HEK293T (cell line): Measurements from ENCODE around the gene BRPF1.

Source experiments
- CTCF ChIA-PET: fragments of 350-600 bp; formaldehyde crosslinking; extraction: SDS; loops from one replicate; lab custom pipeline; 2021; ENCODE audit warnings: antibody characterized with exemption, inconsistent platforms; lab: Yijun Ruan, JAX
- POLR2A ChIA-PET: fragments of 350-600 bp; formaldehyde crosslinking; extraction: SDS; loops from one replicate; lab custom pipeline; 2020; ENCODE audit warnings: antibody characterized with exemption, inconsistent platforms; lab: Yijun Ruan, JAX
- DNase-seq: peaks from one replicate; pipeline ENCODE4 v3.0.0; 2012; ENCODE audit warnings: mixed read lengths; ENCODE audit errors: extremely low spot score
- ARNT ChIP-seq: fragments of 450-650 bp; IDR thresholded peaks from 2 replicates; pipeline ENCODE4 v1.6.1; 2017; ENCODE audit warnings: mild to moderate bottlenecking
- BHLHE40 ChIP-seq: fragments of 450-650 bp; IDR thresholded peaks from 2 replicates; pipeline ENCODE4 v1.6.1; 2016; ENCODE audit warnings: mild to moderate bottlenecking, moderate library complexity, borderline replicate concordance
- CTBP1 ChIP-seq: fragments of 450-650 bp; IDR thresholded peaks from 2 replicates; pipeline ENCODE4 v1.6.1; 2016; ENCODE audit warnings: borderline replicate concordance
- ELF4 ChIP-seq: fragments of 450-650 bp; IDR thresholded peaks from 2 replicates; pipeline ENCODE4 v1.6.1; 2017; ENCODE audit warnings: antibody characterized with exemption
- FOXA1 ChIP-seq: fragments of 450-650 bp; IDR thresholded peaks from 2 replicates; pipeline ENCODE4 v1.6.1; 2016; ENCODE audit warnings: mild to moderate bottlenecking
- FOXK2 ChIP-seq: fragments of 450-650 bp; IDR thresholded peaks from 2 replicates; pipeline ENCODE4 v1.6.1; 2016; ENCODE audit warnings: mild to moderate bottlenecking
- FOXM1 ChIP-seq: fragments of 450-650 bp; IDR thresholded peaks from 2 replicates; pipeline ENCODE4 v1.6.1; 2017; ENCODE audit warnings: mild to moderate bottlenecking, borderline replicate concordance
- HDGF ChIP-seq: fragments of 450-650 bp; IDR thresholded peaks from 2 replicates; pipeline ENCODE4 v1.6.1; 2017; ENCODE audit warnings: antibody characterized with exemption, borderline replicate concordance
- L3MBTL2 ChIP-seq: fragments of 450-650 bp; conservative IDR thresholded peaks from 2 replicates; pipeline ENCODE4 v1.6.1; 2016; ENCODE audit warnings: mild to moderate bottlenecking
- LEF1 ChIP-seq: fragments of 450-650 bp; IDR thresholded peaks from 2 replicates; pipeline ENCODE4 v1.6.1; 2017; ENCODE audit warnings: mild to moderate bottlenecking, borderline replicate concordance
- NFRKB ChIP-seq: fragments of 450-650 bp; IDR thresholded peaks from 2 replicates; pipeline ENCODE4 v1.6.1; 2016; ENCODE audit warnings: mild to moderate bottlenecking, moderate library complexity
- PKNOX1 ChIP-seq: fragments of 450-650 bp; IDR thresholded peaks from 2 replicates; pipeline ENCODE4 v1.6.1; 2016
- SP1 ChIP-seq: fragments of 450-650 bp; IDR thresholded peaks from 2 replicates; pipeline ENCODE4 v1.6.1; 2017
- SUZ12 ChIP-seq: fragments of 450-650 bp; IDR thresholded peaks from 2 replicates; pipeline ENCODE4 v1.6.1; 2016; ENCODE audit warnings: mild to moderate bottlenecking
- TARDBP ChIP-seq: fragments of 450-650 bp; IDR thresholded peaks from 2 replicates; pipeline ENCODE4 v1.6.1; 2016
- ZNF384 ChIP-seq: fragments of 450-650 bp; IDR thresholded peaks from 2 replicates; pipeline ENCODE4 v1.6.1; 2016

Gene BRPF1

GRCh38 chr3:9781551-9781950 lies 50.0 kb downstream of the BRPF1 start:
- DNase-seq, result no peak
- ChIA-PET CTCF (interaction anchor here (0.6 kb wide), 1 partner anchor 126 kb away, joined by 3 read pairs; no protein-coding TSS in a partner anchor), POLR2A (interaction anchor here (2.6 kb wide), 1 partner anchor 11 kb away, joined by 8 read pairs; the partner anchor contains the start of genes ARPC4 and TADA3)
- TF ChIP-seq PKNOX1 (no peak), TARDBP (no peak), BHLHE40 (no peak)

- CTCF ChIA-PET, result interaction anchor here (0.6 kb wide), 1 partner anchor 126 kb away, joined by 3 read pairs; no protein-coding TSS in a partner anchor
Measured at GRCh38 chr3:9781978-9782603, 50.6 kb downstream of the BRPF1 start.

GRCh38 chr3:9782770-9783169 lies 51.2 kb downstream of the BRPF1 start:
- TF ChIP-seq PKNOX1 (peak; percentile 74), SUZ12 (no peak), ZNF384 (no peak), ELF4 (no peak)
- no peak for DNase-seq
- POLR2A ChIA-PET, result interaction anchor here (2.6 kb wide), 1 partner anchor 10 kb away, joined by 8 read pairs; the partner anchor contains the start of genes ARPC4 and TADA3
- CTCF ChIA-PET, result interaction anchor here (0.7 kb wide), 1 partner anchor 173 kb away, joined by 3 read pairs; no protein-coding TSS in a partner anchor

More at GRCh38 chr3:9781978-9782603, 50.6 kb downstream of the BRPF1 start:
- no peak for TF ChIP-seq SUZ12
- no peak for TF ChIP-seq NFRKB
- no peak for TF ChIP-seq PKNOX1
- POLR2A ChIA-PET, result interaction anchor here (2.6 kb wide), 1 partner anchor 11 kb away, joined by 8 read pairs; the partner anchor contains the start of genes ARPC4 and TADA3
- no peak for DNase-seq

GRCh38 chr3:9783954-9784353 lies 52.4 kb downstream of the BRPF1 start:
- ChIA-PET POLR2A (interaction anchor here (0.7 kb wide), 1 partner anchor 9 kb away, joined by 4 read pairs; the partner anchor contains the start of gene ARPC4), CTCF (no interaction called here)
- no peak for DNase-seq
- TF ChIP-seq CTBP1 (no peak), LEF1 (no peak), TARDBP (no peak), SP1 (no peak), PKNOX1 (no peak), NFRKB (no peak), BHLHE40 (no peak), ARNT (no peak), L3MBTL2 (no peak), FOXK2 (no peak), FOXM1 (no peak), FOXA1 (no peak), SUZ12 (no peak), ZNF384 (no peak), ELF4 (no peak), HDGF (no peak)

- ChIA-PET CTCF (no interaction called here), POLR2A (interaction anchor here (1.0 kb wide), 1 partner anchor 15 kb away, joined by 3 read pairs; the partner anchor contains the start of gene CAMK1)
- no peak for TF ChIP-seq ELF4
- TF ChIP-seq SUZ12, result no peak
- no peak for TF ChIP-seq PKNOX1
- TF ChIP-seq CTBP1, result no peak
- DNase-seq, result no peak
Measured at GRCh38 chr3:9784965-9785364, 53.4 kb downstream of the BRPF1 start.

GRCh38 chr3:9785602-9786001 lies 54.1 kb downstream of the BRPF1 start:
- ChIA-PET POLR2A (interaction anchor here (1.0 to 1.3 kb wide), 3 partner anchors 16 to 137 kb away, joined by 3 to 4 read pairs (median 3); partner anchors contain the start of genes CAMK1 and OGG1), CTCF (interaction anchor here (0.8 kb wide), 1 partner anchor 58 kb away, joined by 3 read pairs; no protein-coding TSS in a partner anchor)
- no peak for TF ChIP-seq CTBP1
- TF ChIP-seq ELF4, result no peak
- DNase-seq, result no peak
